ENCODE data around the gene REV3L. TPM values are rescaled to one million over a fixed set of nuclear protein-coding genes. Genes with fewer than 3 reads are reported as not detected.
A peak's percentile ranks its signal among the peaks of the same experiment; 100 is the strongest.

Gene REV3L
- total RNA-seq, 4 donors from 2014 or later = 38.9 to 50.4 (median 45.3) TPM

- Histone ChIP-seq H3K27ac (replicated peaks in 1 of 4) (no peak overlapping the region), H3K4me1 (peaks cover 11 to 38% (median 24%) of the 10 kb centered on the region in 4 donors), H3K36me3 (peaks cover 3 to 18% (median 17%) of the 10 kb centered on the region in 4 donors), H3K27me3 (no peaks in the 10 kb centered on the region), H3K9me3 (no peaks in the 10 kb centered on the region), H3K4me3 (no peak overlapping the region)
- intact Hi-C loops (cut with DNase I) = no loop called here
- no peak for TF ChIP-seq POLR2A (IDR thresholded peaks at IDR 0.05; ENCODE audit: low read depth)
- no peak for TF ChIP-seq EP300 (IDR thresholded peaks at IDR 0.05)
- no peak for TF ChIP-seq POLR2AphosphoS5 (IDR thresholded peaks at IDR 0.05)
- no peak for TF ChIP-seq CTCF (IDR thresholded peaks at IDR 0.05)
- WGBS = 94% methylated on average over 12 of the region's 12 CpGs
- no peak for DNase-seq (ENCODE audit: extremely low spot score)
Measured at GRCh38 chr6:111260570-111261298, 222.3 kb downstream of the REV3L start.

GRCh38 chr6:111259089-111259831 lies 223.8 kb downstream of the REV3L start:
- Histone ChIP-seq H3K27ac (replicated peaks in 1 of 4) (peak overlapping the region; percentile 85 to 94 (median 93)), H3K9me3 (no peaks in the 10 kb centered on the region), H3K4me1 (peaks cover 11 to 38% (median 24%) of the 10 kb centered on the region in 4 donors), H3K27me3 (peaks cover 0 to 9% (median 0%) of the 10 kb centered on the region in 4 donors), H3K36me3 (peaks cover 0 to 5% (median 4%) of the 10 kb centered on the region in 4 donors), H3K4me3 (peak overlapping the region; percentile 74 to 91 (median 84))
- DNase-seq (ENCODE audit: extremely low spot score) = peak; percentile 99
- intact Hi-C loops (cut with DNase I) = loop anchor here (2.0 kb wide), 1 partner anchor 384 kb away; no protein-coding TSS in a partner anchor
- no peak for TF ChIP-seq EP300 (IDR thresholded peaks at IDR 0.05)
- peak; percentile 5 for TF ChIP-seq POLR2A (IDR thresholded peaks at IDR 0.05; ENCODE audit: low read depth)
- peak; percentile 93 to 99 (median 93) for TF ChIP-seq CTCF (IDR thresholded peaks at IDR 0.05)
- peak; percentile 91 to 99 for TF ChIP-seq POLR2AphosphoS5 (IDR thresholded peaks at IDR 0.05)
- 3% methylated on average over 24 of the region's 59 CpGs for WGBS

GRCh38 chr6:111258615-111259088 lies 224.4 kb downstream of the REV3L start:
- Histone ChIP-seq H3K4me3 (peak overlapping the region; percentile 74 to 91 (median 84)), H3K27me3 (peaks cover 0 to 14% (median 0%) of the 10 kb centered on the region in 4 donors), H3K27ac (replicated peaks in 1 of 4) (peak overlapping the region; percentile 85 to 94 (median 93)), H3K9me3 (no peaks in the 10 kb centered on the region), H3K4me1 (peaks cover 11 to 33% (median 24%) of the 10 kb centered on the region in 4 donors), H3K36me3 (no peaks in the 10 kb centered on the region)
- TF ChIP-seq CTCF (IDR thresholded peaks at IDR 0.05) = no peak
- TF ChIP-seq POLR2AphosphoS5 (IDR thresholded peaks at IDR 0.05) = no peak
- no peak for TF ChIP-seq EP300 (IDR thresholded peaks at IDR 0.05)
- no peak for TF ChIP-seq POLR2A (IDR thresholded peaks at IDR 0.05; ENCODE audit: low read depth)
- intact Hi-C loops (cut with DNase I) = loop anchor here (2.0 kb wide), 1 partner anchor 384 kb away; no protein-coding TSS in a partner anchor
- WGBS = 18% methylated on average over 18 of the region's 18 CpGs
- DNase-seq (ENCODE audit: extremely low spot score) = no peak

GRCh38 chr6:111258010-111258409 lies 225.0 kb downstream of the REV3L start:
- Histone ChIP-seq H3K4me3 (no peak overlapping the region), H3K4me1 (peaks cover 11 to 32% (median 24%) of the 10 kb centered on the region in 4 donors), H3K36me3 (no peaks in the 10 kb centered on the region), H3K27ac (replicated peaks in 1 of 4) (no peak overlapping the region), H3K27me3 (peaks cover 0 to 17% (median 0%) of the 10 kb centered on the region in 4 donors), H3K9me3 (no peaks in the 10 kb centered on the region)
- TF ChIP-seq POLR2A (IDR thresholded peaks at IDR 0.05; ENCODE audit: low read depth) (no peak), POLR2AphosphoS5 (IDR thresholded peaks at IDR 0.05) (no peak), CTCF (IDR thresholded peaks at IDR 0.05) (no peak), EP300 (IDR thresholded peaks at IDR 0.05) (no peak)
- no peak for DNase-seq (ENCODE audit: extremely low spot score)
- intact Hi-C loops (cut with DNase I) = loop anchor here (2.0 kb wide), 1 partner anchor 385 kb away; no protein-coding TSS in a partner anchor
- 89% methylated on average over 13 of the region's 13 CpGs for WGBS

All from esophagus muscularis mucosa (tissue), 4 donors.